IPS DF 4.7 (cell line): ENCODE data around the gene PI4KB.
"Not testable (repeated sequence)": the region's sequence is repeated elsewhere in the genome, so short reads cannot be mapped to it uniquely, and the experiment has no call there.

Experiments used
- DNase-seq: peaks from one replicate; pipeline ENCODE4 v3.0.0-alpha.2; 2013; ENCODE audit warnings: low spot score; ENCODE audit errors: extremely low read depth

PI4KB gene

GRCh38 chr1:151281225-151281968 is 45.8 kb downstream of the PI4KB start:
- peak; percentile 71 for DNase-seq

- no peak for DNase-seq
Observed at GRCh38 chr1:151277249-151277648, 50.0 kb downstream of the PI4KB start.

GRCh38 chr1:151275341-151275740 is 51.9 kb downstream of the PI4KB start:
- DNase-seq, result not testable (repeated sequence)

- no peak for DNase-seq
Observed at GRCh38 chr1:151273924-151274466, 53.2 kb downstream of the PI4KB start.

GRCh38 chr1:151267760-151268159 is 59.5 kb downstream of the PI4KB start:
- no peak for DNase-seq

GRCh38 chr1:151266821-151267220 is 60.4 kb downstream of the PI4KB start:
- DNase-seq, result no peak

- no peak for DNase-seq
Observed at GRCh38 chr1:151266315-151266714, 60.9 kb downstream of the PI4KB start.

GRCh38 chr1:151265446-151266236 is 61.6 kb downstream of the PI4KB start:
- no peak for DNase-seq

- DNase-seq, result no peak
Observed at GRCh38 chr1:151259351-151259750, 67.9 kb downstream of the PI4KB start.

GRCh38 chr1:151255381-151255780 is 71.8 kb downstream of the PI4KB start:
- DNase-seq, result no peak

GRCh38 chr1:151254217-151255213 is 72.7 kb downstream of the PI4KB start, which contains the start of gene PSMD4:
TSS of gene PSMD4 (plus strand) at chr1:151254734. CDS start at chr1:151254783, 49 bp downstream.
- peak; percentile 94 for DNase-seq

- peak; percentile 25 for DNase-seq
Observed at GRCh38 chr1:151251656-151252470, 75.4 kb downstream of the PI4KB start.

GRCh38 chr1:151246786-151247185 is 80.4 kb downstream of the PI4KB start:
- no peak for DNase-seq

GRCh38 chr1:151243683-151244216 is 83.5 kb downstream of the PI4KB start:
- DNase-seq, result no peak

GRCh38 chr1:151242442-151242841 is 84.8 kb downstream of the PI4KB start:
- no peak for DNase-seq
